ENCODE results near the gene NDUFB6.

DNA sequence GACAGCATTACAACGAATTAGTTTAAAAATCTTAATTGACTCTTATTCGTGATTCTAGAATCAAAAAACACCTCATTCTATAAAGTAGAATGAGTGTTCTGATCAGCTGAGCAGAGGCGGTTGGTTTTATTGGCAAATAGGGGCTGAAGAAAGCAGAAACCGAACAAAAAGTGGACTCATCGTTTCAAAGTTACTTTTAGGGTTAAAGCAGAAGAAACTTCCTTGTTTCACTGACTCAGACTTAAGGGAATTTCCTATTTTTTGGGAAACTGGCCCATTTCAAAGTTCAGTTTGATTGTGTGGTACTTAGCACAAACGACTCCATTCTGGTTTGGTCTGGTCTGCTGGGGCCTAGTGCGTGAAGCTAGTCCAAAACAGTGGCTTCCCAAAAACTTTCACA, 862 bp upstream of the NDUFB6 start:
- TF ChIP-seq, protein P1, sequence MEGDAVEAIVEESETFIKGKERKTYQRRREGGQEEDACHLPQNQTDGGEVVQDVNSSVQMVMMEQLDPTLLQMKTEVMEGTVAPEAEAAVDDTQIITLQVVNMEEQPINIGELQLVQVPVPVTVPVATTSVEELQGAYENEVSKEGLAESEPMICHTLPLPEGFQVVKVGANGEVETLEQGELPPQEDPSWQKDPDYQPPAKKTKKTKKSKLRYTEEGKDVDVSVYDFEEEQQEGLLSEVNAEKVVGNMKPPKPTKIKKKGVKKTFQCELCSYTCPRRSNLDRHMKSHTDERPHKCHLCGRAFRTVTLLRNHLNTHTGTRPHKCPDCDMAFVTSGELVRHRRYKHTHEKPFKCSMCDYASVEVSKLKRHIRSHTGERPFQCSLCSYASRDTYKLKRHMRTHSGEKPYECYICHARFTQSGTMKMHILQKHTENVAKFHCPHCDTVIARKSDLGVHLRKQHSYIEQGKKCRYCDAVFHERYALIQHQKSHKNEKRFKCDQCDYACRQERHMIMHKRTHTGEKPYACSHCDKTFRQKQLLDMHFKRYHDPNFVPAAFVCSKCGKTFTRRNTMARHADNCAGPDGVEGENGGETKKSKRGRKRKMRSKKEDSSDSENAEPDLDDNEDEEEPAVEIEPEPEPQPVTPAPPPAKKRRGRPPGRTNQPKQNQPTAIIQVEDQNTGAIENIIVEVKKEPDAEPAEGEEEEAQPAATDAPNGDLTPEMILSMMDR (IDR thresholded peaks at IDR 0.05) = no peak
- TF ChIP-seq POLR2A (IDR thresholded peaks at IDR 0.05) = no peak

All from Peyer's patch (tissue), 4 donors.